ENCODE data around the gene ATPAF1. TPM values are rescaled to one million over a fixed set of nuclear protein-coding genes. Genes with fewer than 3 reads are reported as not detected.

Gene ATPAF1
- polyA plus RNA-seq, 1 experiment, result 85.6 TPM

DNA sequence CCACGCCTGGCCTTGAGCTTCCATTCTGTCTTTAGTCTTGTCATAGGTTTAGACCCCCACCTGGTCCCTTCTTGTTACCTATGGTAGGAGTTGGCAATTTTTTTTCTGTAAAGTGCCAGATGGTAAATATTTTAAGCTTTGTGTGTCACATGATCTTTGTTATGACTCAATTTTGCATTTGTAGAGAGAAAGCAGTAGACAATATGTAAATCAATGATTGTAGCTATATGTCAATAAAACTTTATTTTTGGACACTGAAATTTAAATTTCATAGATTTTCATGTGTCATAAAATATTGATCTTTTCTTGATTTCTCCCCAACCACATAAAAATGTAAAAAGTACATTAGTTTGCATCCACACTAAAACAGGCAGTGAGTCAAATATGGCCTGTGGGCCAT lies 72.1 kb downstream of the ATPAF1 start:
- CTCF ChIA-PET, result no interaction called here
- no peaks in the 10 kb centered on the region for H3K27me3 ChIP-seq (ENCODE audit: control insufficient read depth, insufficient read depth, low read length)
- no peak for DNase-seq (ENCODE audit: low read depth, low spot score)
- no peak overlapping the region for H3K4me3 ChIP-seq (ENCODE audit: low read depth, low read length)
- TF ChIP-seq, protein P1, sequence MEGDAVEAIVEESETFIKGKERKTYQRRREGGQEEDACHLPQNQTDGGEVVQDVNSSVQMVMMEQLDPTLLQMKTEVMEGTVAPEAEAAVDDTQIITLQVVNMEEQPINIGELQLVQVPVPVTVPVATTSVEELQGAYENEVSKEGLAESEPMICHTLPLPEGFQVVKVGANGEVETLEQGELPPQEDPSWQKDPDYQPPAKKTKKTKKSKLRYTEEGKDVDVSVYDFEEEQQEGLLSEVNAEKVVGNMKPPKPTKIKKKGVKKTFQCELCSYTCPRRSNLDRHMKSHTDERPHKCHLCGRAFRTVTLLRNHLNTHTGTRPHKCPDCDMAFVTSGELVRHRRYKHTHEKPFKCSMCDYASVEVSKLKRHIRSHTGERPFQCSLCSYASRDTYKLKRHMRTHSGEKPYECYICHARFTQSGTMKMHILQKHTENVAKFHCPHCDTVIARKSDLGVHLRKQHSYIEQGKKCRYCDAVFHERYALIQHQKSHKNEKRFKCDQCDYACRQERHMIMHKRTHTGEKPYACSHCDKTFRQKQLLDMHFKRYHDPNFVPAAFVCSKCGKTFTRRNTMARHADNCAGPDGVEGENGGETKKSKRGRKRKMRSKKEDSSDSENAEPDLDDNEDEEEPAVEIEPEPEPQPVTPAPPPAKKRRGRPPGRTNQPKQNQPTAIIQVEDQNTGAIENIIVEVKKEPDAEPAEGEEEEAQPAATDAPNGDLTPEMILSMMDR (IDR thresholded peaks at IDR 0.05; ENCODE audit: low read depth, low read length), result no peak
- H3K27ac ChIP-seq (ENCODE audit: low read depth, low read length), result no peak overlapping the region
- no peaks in the 10 kb centered on the region for H3K9me3 ChIP-seq (ENCODE audit: control insufficient read depth, insufficient read depth, low read length)
- POLR2A ChIA-PET, result no interaction called here

DNA sequence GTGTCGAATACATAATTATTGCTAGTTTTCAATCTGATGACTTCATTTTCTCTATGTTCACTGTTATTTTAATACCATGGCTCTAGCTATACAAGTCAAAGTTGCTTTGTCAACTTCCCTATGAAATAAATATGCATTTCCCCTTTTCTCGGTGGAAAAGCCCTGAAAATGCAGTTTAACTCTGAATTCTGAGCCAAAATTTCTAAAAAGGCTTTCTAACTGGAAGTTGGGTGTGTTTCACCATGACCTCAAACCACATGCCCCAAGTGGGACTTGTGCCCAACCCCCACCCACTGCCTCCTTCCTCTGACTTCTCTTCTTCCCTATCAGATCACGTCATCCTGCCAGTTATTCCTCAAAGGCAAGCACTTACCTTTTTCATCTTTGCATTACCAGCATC lies 73.0 kb downstream of the ATPAF1 start:
- no peak for DNase-seq (ENCODE audit: low read depth, low spot score)
- H3K9me3 ChIP-seq (ENCODE audit: control insufficient read depth, insufficient read depth, low read length), result no peaks in the 10 kb centered on the region; the same call in 1 of the 2 replicates
- no peak overlapping the region for H3K27ac ChIP-seq (ENCODE audit: low read depth, low read length)
- TF ChIP-seq, protein P1 (IDR thresholded peaks at IDR 0.05; ENCODE audit: low read depth, low read length), result no peak
- CTCF ChIA-PET, result interaction anchor here (0.6 kb wide), 1 partner anchor 109 kb away, joined by 3 read pairs; no protein-coding TSS in a partner anchor
- no peak overlapping the region for H3K4me3 ChIP-seq (ENCODE audit: low read depth, low read length)
- no peaks in the 10 kb centered on the region for H3K27me3 ChIP-seq (ENCODE audit: control insufficient read depth, insufficient read depth, low read length)
- POLR2A ChIA-PET, result no interaction called here

DNA sequence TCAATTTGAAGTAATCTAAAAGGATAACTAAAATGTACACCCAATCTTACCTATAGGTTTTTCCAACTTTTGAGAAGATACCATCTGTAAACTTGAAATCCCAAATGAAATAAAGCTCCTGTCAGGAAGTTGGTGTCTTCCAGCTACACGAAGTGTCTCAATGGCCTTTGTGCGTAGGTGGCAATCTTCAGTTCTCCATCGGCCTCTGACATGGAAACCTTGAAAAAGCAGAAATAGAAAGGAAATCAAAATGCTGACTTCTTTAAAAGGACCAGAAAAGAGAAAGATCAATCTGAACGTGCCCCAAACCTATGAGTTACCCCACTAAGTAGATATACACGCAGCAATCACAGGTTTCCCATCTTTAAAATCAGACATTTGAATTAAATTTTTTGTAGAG lies 74.1 kb downstream of the ATPAF1 start:
- ChIA-PET CTCF (interaction anchor here (1.0 kb wide), 1 partner anchor 132 kb away, joined by 3 read pairs; no protein-coding TSS in a partner anchor), POLR2A (no interaction called here)
- Histone ChIP-seq H3K4me3 (ENCODE audit: low read depth, low read length) (no peak overlapping the region), H3K27ac (ENCODE audit: low read depth, low read length) (no peak overlapping the region), H3K9me3 (ENCODE audit: control insufficient read depth, insufficient read depth, low read length) (peaks cover 3% of the 10 kb centered on the region), H3K27me3 (ENCODE audit: control insufficient read depth, insufficient read depth, low read length) (no peaks in the 10 kb centered on the region)
- TF ChIP-seq, protein P1 (IDR thresholded peaks at IDR 0.05; ENCODE audit: low read depth, low read length), result no peak
- no peak for DNase-seq (ENCODE audit: low read depth, low spot score)

DNA sequence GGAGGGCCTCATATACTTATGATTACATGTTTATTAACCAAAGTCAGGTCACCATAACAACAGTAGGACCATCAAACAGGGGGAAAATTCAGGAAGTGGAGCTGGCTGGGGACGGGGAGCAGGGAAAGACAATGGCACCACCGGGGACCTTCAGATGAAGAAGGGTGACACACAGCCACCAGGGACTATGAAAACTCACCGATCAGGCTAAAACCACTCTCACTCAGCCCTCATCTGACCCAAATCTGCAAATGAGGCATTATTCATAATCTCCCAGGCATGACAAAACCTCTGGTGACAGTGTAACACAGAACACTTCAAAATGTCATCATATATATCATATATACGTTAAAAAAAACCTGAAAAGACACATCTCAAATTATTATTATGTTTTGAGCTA lies 75.3 kb downstream of the ATPAF1 start:
- H3K4me3 ChIP-seq (ENCODE audit: low read depth, low read length), result no peak overlapping the region
- no peak overlapping the region for H3K27ac ChIP-seq (ENCODE audit: low read depth, low read length)
- DNase-seq (ENCODE audit: low read depth, low spot score), result no peak
- CTCF ChIA-PET, result no interaction called here
- peaks cover 3% of the 10 kb centered on the region for H3K9me3 ChIP-seq (ENCODE audit: control insufficient read depth, insufficient read depth, low read length)
- H3K27me3 ChIP-seq (ENCODE audit: control insufficient read depth, insufficient read depth, low read length), result no peaks in the 10 kb centered on the region
- POLR2A ChIA-PET, result no interaction called here
- TF ChIP-seq, protein P1 (IDR thresholded peaks at IDR 0.05; ENCODE audit: low read depth, low read length), result no peak

DNA sequence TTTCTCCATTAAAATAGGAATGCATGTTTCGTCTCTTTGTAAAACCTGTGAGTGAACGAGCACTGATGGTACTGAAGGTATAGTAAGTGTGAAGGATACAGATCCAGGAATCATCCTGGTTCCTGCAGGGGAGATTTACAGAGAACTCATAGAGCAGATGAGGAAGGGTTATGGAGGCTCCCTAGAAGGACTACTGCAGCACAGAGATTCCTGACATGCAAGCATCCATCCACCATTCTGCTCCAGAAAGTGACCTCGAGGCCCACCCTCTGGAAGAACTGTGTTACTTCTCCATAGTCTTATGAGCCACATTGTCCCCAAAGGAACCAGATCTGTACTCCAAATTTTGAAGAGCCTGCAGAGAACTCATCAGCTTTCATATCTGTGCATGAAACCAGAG lies 78.6 kb downstream of the ATPAF1 start:
- ChIA-PET POLR2A (interaction anchor here (0.6 kb wide), 1 partner anchor 216 kb away, joined by 7 read pairs; no protein-coding TSS in a partner anchor), CTCF (no interaction called here)
- no peak for DNase-seq (ENCODE audit: low read depth, low spot score)
- no peak overlapping the region for H3K27ac ChIP-seq (ENCODE audit: low read depth, low read length)
- no peaks in the 10 kb centered on the region for H3K27me3 ChIP-seq (ENCODE audit: control insufficient read depth, insufficient read depth, low read length)
- H3K4me3 ChIP-seq (ENCODE audit: low read depth, low read length), result no peak overlapping the region
- TF ChIP-seq, protein P1 (IDR thresholded peaks at IDR 0.05; ENCODE audit: low read depth, low read length), result no peak
- peaks cover 3% of the 10 kb centered on the region for H3K9me3 ChIP-seq (ENCODE audit: control insufficient read depth, insufficient read depth, low read length)

All from AG04450 (cell line).